NT2/D1 (cell line): Measurements from ENCODE around the gene C3.
"Not testable (repeated sequence)": the region's sequence is repeated elsewhere in the genome, so short reads cannot be mapped to it uniquely, and the experiment has no call there.

Experiments
- DNase-seq: peaks from one replicate; pipeline ENCODE4 v3.0.0-alpha.2; 2011; ENCODE audit warnings: low read depth, low spot score
- H3K27me3 ChIP-seq: 2 replicates; pipeline ENCODE4 v1.6.0; 2011; ENCODE audit warnings: mild to moderate bottlenecking; ENCODE audit not compliant: insufficient read length, insufficient read depth
- H3K36me3 ChIP-seq: 2 replicates; pipeline ENCODE4 v1.6.1; 2011; ENCODE audit warnings: mild to moderate bottlenecking, low read length, mixed read lengths; ENCODE audit not compliant: insufficient read depth, insufficient read length
- H3K4me1 ChIP-seq: 2 replicates; pipeline ENCODE4 v1.5.1; 2011; ENCODE audit not compliant: insufficient read depth, insufficient read length
- H3K4me3 ChIP-seq: 2 replicates; pipeline ENCODE4 v1.5.1; 2011; ENCODE audit warnings: low read depth; ENCODE audit not compliant: insufficient read length
- H3K9ac ChIP-seq: 2 replicates; pipeline ENCODE4 v1.6.0; 2011; ENCODE audit warnings: low read depth; ENCODE audit not compliant: insufficient read length
- H3K9me3 ChIP-seq: 2 replicates; pipeline ENCODE4 v1.5.1; 2011; ENCODE audit warnings: mild to moderate bottlenecking, low read length; ENCODE audit not compliant: insufficient read depth
- SUZ12 ChIP-seq: IDR thresholded peaks from 2 replicates; pipeline ENCODE4 v1.6.1; 2011; ENCODE audit not compliant: insufficient read length, insufficient read depth; ENCODE audit errors: extremely low read depth
- YY1 ChIP-seq: IDR thresholded peaks from 2 replicates; pipeline ENCODE4 v1.6.1; 2011; ENCODE audit not compliant: insufficient read length, insufficient read depth
- ZNF274 ChIP-seq: IDR thresholded peaks from 2 replicates; pipeline ENCODE4 v1.6.1; 2011; ENCODE audit warnings: mild to moderate bottlenecking, low read depth, low read length

Gene C3

GRCh38 chr19:6671960-6672359, 48.5 kb downstream of the C3 start:
- Histone ChIP-seq H3K36me3 (no peaks in the 10 kb centered on the region), H3K27me3 (no peaks in the 10 kb centered on the region), H3K9me3 (no peaks in the 10 kb centered on the region), H3K4me3 (no peak overlapping the region), H3K4me1 (peaks cover 11% of the 10 kb centered on the region), H3K9ac (no peak overlapping the region)
- DNase-seq, result no peak
- no peak for TF ChIP-seq SUZ12
- TF ChIP-seq ZNF274, result no peak
- TF ChIP-seq YY1, result no peak

- Histone ChIP-seq H3K4me3 (no peak overlapping the region), H3K9ac (no peak overlapping the region), H3K27me3 (no peaks in the 10 kb centered on the region), H3K4me1 (peaks cover 4% of the 10 kb centered on the region), H3K9me3 (peaks cover 6% of the 10 kb centered on the region; the same call in 1 of the 2 replicates), H3K36me3 (no peaks in the 10 kb centered on the region)
- no peak for DNase-seq
- TF ChIP-seq SUZ12, result no peak
- TF ChIP-seq YY1, result no peak
- TF ChIP-seq ZNF274, result no peak
Observed at GRCh38 chr19:6668691-6669090, 51.8 kb downstream of the C3 start.

- Histone ChIP-seq H3K27me3 (no peaks in the 10 kb centered on the region), H3K36me3 (no peaks in the 10 kb centered on the region), H3K9me3 (peaks cover 9% of the 10 kb centered on the region; the same call in 1 of the 2 replicates), H3K9ac (no peak overlapping the region), H3K4me3 (no peak overlapping the region), H3K4me1 (peaks cover 4% of the 10 kb centered on the region)
- DNase-seq, result no peak
- TF ChIP-seq ZNF274, result no peak
- TF ChIP-seq SUZ12, result no peak
- no peak for TF ChIP-seq YY1
Observed at GRCh38 chr19:6667114-6667627, 53.3 kb downstream of the C3 start.

GRCh38 chr19:6664916-6665315, 55.5 kb downstream of the C3 start:
- H3K4me3 ChIP-seq, result no peak overlapping the region
- no peak for DNase-seq
- no peaks in the 10 kb centered on the region for H3K27me3 ChIP-seq
- no peak overlapping the region for H3K9ac ChIP-seq
- no peaks in the 10 kb centered on the region for H3K36me3 ChIP-seq
- TF ChIP-seq SUZ12 (no peak), YY1 (no peak), ZNF274 (no peak)
- peaks cover 9% of the 10 kb centered on the region; the same call in 1 of the 2 replicates for H3K9me3 ChIP-seq
- peaks cover 2% of the 10 kb centered on the region for H3K4me1 ChIP-seq

- no peak for DNase-seq
- no peak overlapping the region for H3K9ac ChIP-seq
- peaks cover 5% of the 10 kb centered on the region for H3K4me1 ChIP-seq
Observed at GRCh38 chr19:6663236-6664201, 56.9 kb downstream of the C3 start.

GRCh38 chr19:6662702-6663101, 57.7 kb downstream of the C3 start:
- Histone ChIP-seq H3K9ac (no peak overlapping the region), H3K27me3 (no peaks in the 10 kb centered on the region), H3K9me3 (peaks cover 9% of the 10 kb centered on the region; the same call in 1 of the 2 replicates), H3K4me3 (no peak overlapping the region), H3K36me3 (no peaks in the 10 kb centered on the region), H3K4me1 (peaks cover 8% of the 10 kb centered on the region)
- no peak for DNase-seq
- TF ChIP-seq YY1 (no peak), SUZ12 (no peak), ZNF274 (no peak)

More at GRCh38 chr19:6663236-6664201, 56.9 kb downstream of the C3 start:
- Histone ChIP-seq H3K4me3 (no peak overlapping the region), H3K36me3 (no peaks in the 10 kb centered on the region), H3K27me3 (no peaks in the 10 kb centered on the region), H3K9me3 (peaks cover 9% of the 10 kb centered on the region; the same call in 1 of the 2 replicates)
- TF ChIP-seq YY1 (no peak), ZNF274 (no peak), SUZ12 (no peak)

- not testable (repeated sequence) for H3K36me3 ChIP-seq, H3K27me3 ChIP-seq, H3K9ac ChIP-seq, H3K4me1 ChIP-seq, DNase-seq, H3K4me3 ChIP-seq, H3K9me3 ChIP-seq
Observed at GRCh38 chr19:6661509-6662244, 58.8 kb downstream of the C3 start.
